ENCODE data around the gene NOS3. TPM values are rescaled to one million over a fixed set of nuclear protein-coding genes. Genes with fewer than 3 reads are reported as not detected.

NOS3 gene
- polyA plus RNA-seq, 1 of the 3 experiments (the other 2 are of a cell fraction), result 0.41 TPM

GRCh38 chr7:150962553-150963399 is 28.0 kb upstream of the NOS3 start (continued):
- TF ChIP-seq, protein P1, sequence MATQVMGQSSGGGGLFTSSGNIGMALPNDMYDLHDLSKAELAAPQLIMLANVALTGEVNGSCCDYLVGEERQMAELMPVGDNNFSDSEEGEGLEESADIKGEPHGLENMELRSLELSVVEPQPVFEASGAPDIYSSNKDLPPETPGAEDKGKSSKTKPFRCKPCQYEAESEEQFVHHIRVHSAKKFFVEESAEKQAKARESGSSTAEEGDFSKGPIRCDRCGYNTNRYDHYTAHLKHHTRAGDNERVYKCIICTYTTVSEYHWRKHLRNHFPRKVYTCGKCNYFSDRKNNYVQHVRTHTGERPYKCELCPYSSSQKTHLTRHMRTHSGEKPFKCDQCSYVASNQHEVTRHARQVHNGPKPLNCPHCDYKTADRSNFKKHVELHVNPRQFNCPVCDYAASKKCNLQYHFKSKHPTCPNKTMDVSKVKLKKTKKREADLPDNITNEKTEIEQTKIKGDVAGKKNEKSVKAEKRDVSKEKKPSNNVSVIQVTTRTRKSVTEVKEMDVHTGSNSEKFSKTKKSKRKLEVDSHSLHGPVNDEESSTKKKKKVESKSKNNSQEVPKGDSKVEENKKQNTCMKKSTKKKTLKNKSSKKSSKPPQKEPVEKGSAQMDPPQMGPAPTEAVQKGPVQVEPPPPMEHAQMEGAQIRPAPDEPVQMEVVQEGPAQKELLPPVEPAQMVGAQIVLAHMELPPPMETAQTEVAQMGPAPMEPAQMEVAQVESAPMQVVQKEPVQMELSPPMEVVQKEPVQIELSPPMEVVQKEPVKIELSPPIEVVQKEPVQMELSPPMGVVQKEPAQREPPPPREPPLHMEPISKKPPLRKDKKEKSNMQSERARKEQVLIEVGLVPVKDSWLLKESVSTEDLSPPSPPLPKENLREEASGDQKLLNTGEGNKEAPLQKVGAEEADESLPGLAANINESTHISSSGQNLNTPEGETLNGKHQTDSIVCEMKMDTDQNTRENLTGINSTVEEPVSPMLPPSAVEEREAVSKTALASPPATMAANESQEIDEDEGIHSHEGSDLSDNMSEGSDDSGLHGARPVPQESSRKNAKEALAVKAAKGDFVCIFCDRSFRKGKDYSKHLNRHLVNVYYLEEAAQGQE (IDR thresholded peaks at IDR 0.05; ENCODE audit: low read depth, low read length), result no peak
- TF ChIP-seq MXI1 (IDR thresholded peaks at IDR 0.05; ENCODE audit: low read depth, low read length) (0 out of 2 replicates have a peak, but pooled peaks have one; percentile 35), NRF1 (IDR thresholded peaks at IDR 0.05; ENCODE audit: low read depth, low read length) (no peak), TAF1 (IDR thresholded peaks at IDR 0.05; ENCODE audit: borderline replicate concordance, low read depth, low read length) (no peak), USF1 (IDR thresholded peaks at IDR 0.05; ENCODE audit: borderline replicate concordance, low read depth) (no peak), SIN3A (IDR thresholded peaks at IDR 0.05; ENCODE audit: borderline replicate concordance, low read depth, low read length) (no peak), YY1 (IDR thresholded peaks at IDR 0.05; ENCODE audit: low read depth) (no peak), MEF2A (IDR thresholded peaks at IDR 0.05; ENCODE audit: borderline replicate concordance, low read depth) (no peak), USF2 (IDR thresholded peaks at IDR 0.05; ENCODE audit: borderline replicate concordance, low read depth, low read length) (no peak), POLR2AphosphoS5 (IDR thresholded peaks at IDR 0.05; ENCODE audit: low read depth, low read length) (no peak), FOXJ3 (CRISPR knock-in tag; IDR thresholded peaks at IDR 0.05) (no peak), CHD2 (IDR thresholded peaks at IDR 0.05; ENCODE audit: low read length, partially characterized antibody) (no peak), SMC3 (IDR thresholded peaks at IDR 0.05; ENCODE audit: low read depth, low read length) (peak; percentile 92), TEAD4 (IDR thresholded peaks at IDR 0.05; ENCODE audit: borderline replicate concordance, insufficient read depth) (no peak), FOSL2 (IDR thresholded peaks at IDR 0.05; ENCODE audit: borderline replicate concordance, low read depth) (no peak), FOXM1 (IDR thresholded peaks at IDR 0.05; ENCODE audit: low read depth) (no peak), TCF12 (IDR thresholded peaks at IDR 0.05) (no peak), ELF1 (IDR thresholded peaks at IDR 0.05) (no peak), RCOR1 (IDR thresholded peaks at IDR 0.05; ENCODE audit: low read length) (no peak), GABPA (IDR thresholded peaks at IDR 0.05; ENCODE audit: low read depth) (no peak), GATA2 (CRISPR knock-in tag; IDR thresholded peaks at IDR 0.05) (no peak), RXRA (IDR thresholded peaks at IDR 0.05; ENCODE audit: borderline replicate concordance, low read depth) (no peak), RAD21 (IDR thresholded peaks at IDR 0.05; ENCODE audit: low read length) (peak; percentile 94), EZH2phosphoT487 (IDR thresholded peaks at IDR 0.05; ENCODE audit: borderline replicate concordance, low read depth) (no peak), JUND (IDR thresholded peaks at IDR 0.05) (no peak)
- TF ChIP-seq, protein P2, sequence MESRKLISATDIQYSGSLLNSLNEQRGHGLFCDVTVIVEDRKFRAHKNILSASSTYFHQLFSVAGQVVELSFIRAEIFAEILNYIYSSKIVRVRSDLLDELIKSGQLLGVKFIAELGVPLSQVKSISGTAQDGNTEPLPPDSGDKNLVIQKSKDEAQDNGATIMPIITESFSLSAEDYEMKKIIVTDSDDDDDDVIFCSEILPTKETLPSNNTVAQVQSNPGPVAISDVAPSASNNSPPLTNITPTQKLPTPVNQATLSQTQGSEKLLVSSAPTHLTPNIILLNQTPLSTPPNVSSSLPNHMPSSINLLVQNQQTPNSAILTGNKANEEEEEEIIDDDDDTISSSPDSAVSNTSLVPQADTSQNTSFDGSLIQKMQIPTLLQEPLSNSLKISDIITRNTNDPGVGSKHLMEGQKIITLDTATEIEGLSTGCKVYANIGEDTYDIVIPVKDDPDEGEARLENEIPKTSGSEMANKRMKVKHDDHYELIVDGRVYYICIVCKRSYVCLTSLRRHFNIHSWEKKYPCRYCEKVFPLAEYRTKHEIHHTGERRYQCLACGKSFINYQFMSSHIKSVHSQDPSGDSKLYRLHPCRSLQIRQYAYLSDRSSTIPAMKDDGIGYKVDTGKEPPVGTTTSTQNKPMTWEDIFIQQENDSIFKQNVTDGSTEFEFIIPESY (IDR thresholded peaks at IDR 0.05; ENCODE audit: borderline replicate concordance, low read depth), result no peak
- TF ChIP-seq, protein P3, sequence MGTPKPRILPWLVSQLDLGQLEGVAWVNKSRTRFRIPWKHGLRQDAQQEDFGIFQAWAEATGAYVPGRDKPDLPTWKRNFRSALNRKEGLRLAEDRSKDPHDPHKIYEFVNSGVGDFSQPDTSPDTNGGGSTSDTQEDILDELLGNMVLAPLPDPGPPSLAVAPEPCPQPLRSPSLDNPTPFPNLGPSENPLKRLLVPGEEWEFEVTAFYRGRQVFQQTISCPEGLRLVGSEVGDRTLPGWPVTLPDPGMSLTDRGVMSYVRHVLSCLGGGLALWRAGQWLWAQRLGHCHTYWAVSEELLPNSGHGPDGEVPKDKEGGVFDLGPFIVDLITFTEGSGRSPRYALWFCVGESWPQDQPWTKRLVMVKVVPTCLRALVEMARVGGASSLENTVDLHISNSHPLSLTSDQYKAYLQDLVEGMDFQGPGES (IDR thresholded peaks at IDR 0.05; ENCODE audit: low read depth, low read length), result no peak
- TF ChIP-seq, protein P4, sequence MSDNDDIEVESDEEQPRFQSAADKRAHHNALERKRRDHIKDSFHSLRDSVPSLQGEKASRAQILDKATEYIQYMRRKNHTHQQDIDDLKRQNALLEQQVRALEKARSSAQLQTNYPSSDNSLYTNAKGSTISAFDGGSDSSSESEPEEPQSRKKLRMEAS (IDR thresholded peaks at IDR 0.05; ENCODE audit: low read depth), result no peak
